Measurements from ENCODE around the gene NFYC. TPM values are rescaled to one million over a fixed set of nuclear protein-coding genes. Genes with fewer than 3 reads are reported as not detected.

Gene NFYC
- total RNA-seq, 1 donor from 2014 or later, result 51.1 TPM

GRCh38 chr1:40750451-40750908, 59.0 kb downstream of the NFYC start:
- Histone ChIP-seq H2AFZ (ENCODE audit: low read depth, low read length) (no peak overlapping the region), H3K4me1 (ENCODE audit: insufficient read depth, low read length) (no peaks in the 10 kb centered on the region), H4K20me1 (ENCODE audit: insufficient read depth, low read length) (peaks cover 23% of the 10 kb centered on the region), H3K27ac (ENCODE audit: low read depth, low read length) (no peak overlapping the region), H3K9ac (ENCODE audit: low read length) (no peak overlapping the region), H3K36me3 (ENCODE audit: insufficient read depth, low read length) (peaks cover 40% of the 10 kb centered on the region), H3K9me3 (ENCODE audit: insufficient read depth, low read depth, low read length) (no peaks in the 10 kb centered on the region), H3K27me3 (ENCODE audit: insufficient read depth, low read length) (no peaks in the 10 kb centered on the region), H3K4me2 (ENCODE audit: low read length) (no peak overlapping the region), H3K79me2 (ENCODE audit: insufficient read depth, low read length) (peaks cover 2% of the 10 kb centered on the region), H3K4me3 (ENCODE audit: insufficient read depth, low read depth, low read length) (no peak overlapping the region)
- Mint-ChIP-seq H3K27ac (ENCODE audit: unreplicated experiment) (peak overlapping the region; percentile 44), H3K36me3 (ENCODE audit: low read depth, unreplicated experiment) (peaks cover 30% of the 10 kb centered on the region), H3K4me1 (ENCODE audit: low read depth, unreplicated experiment) (peaks cover 19% of the 10 kb centered on the region), H3K4me3 (ENCODE audit: unreplicated experiment) (no peak overlapping the region), H3K27me3 (ENCODE audit: low read depth, unreplicated experiment) (no peaks in the 10 kb centered on the region), H3K9me3 (ENCODE audit: unreplicated experiment) (no peaks in the 10 kb centered on the region)
- no peak for TF ChIP-seq EZH2 (IDR thresholded peaks at IDR 0.05; ENCODE audit: insufficient read depth, low read length)
- no peak for TF ChIP-seq CTCF (IDR thresholded peaks at IDR 0.05; ENCODE audit: insufficient read depth, low read depth, low read length)
- no peak for FAIRE-seq
- DNase-seq (ENCODE audit: low read depth), result no peak

- no peak overlapping the region for H3K9ac ChIP-seq (ENCODE audit: low read length)
- no peak overlapping the region for H2AFZ ChIP-seq (ENCODE audit: low read depth, low read length)
- H3K27me3 ChIP-seq (ENCODE audit: insufficient read depth, low read length), result no peaks in the 10 kb centered on the region
- H3K4me3 ChIP-seq (ENCODE audit: insufficient read depth, low read depth, low read length), result no peak overlapping the region
- Mint-ChIP-seq H3K36me3 (ENCODE audit: low read depth, unreplicated experiment) (peaks cover 29% of the 10 kb centered on the region), H3K27me3 (ENCODE audit: low read depth, unreplicated experiment) (no peaks in the 10 kb centered on the region), H3K27ac (ENCODE audit: unreplicated experiment) (no peak overlapping the region), H3K9me3 (ENCODE audit: unreplicated experiment) (no peaks in the 10 kb centered on the region), H3K4me1 (ENCODE audit: low read depth, unreplicated experiment) (peaks cover 9% of the 10 kb centered on the region), H3K4me3 (ENCODE audit: unreplicated experiment) (no peak overlapping the region)
- no peak overlapping the region for H3K27ac ChIP-seq (ENCODE audit: low read depth, low read length)
- DNase-seq (ENCODE audit: low read depth) (no peak), FAIRE-seq (no peak)
- H3K9me3 ChIP-seq (ENCODE audit: insufficient read depth, low read depth, low read length), result no peaks in the 10 kb centered on the region
- H3K4me1 ChIP-seq (ENCODE audit: insufficient read depth, low read length), result no peaks in the 10 kb centered on the region
- H3K4me2 ChIP-seq (ENCODE audit: low read length), result no peak overlapping the region
- H3K79me2 ChIP-seq (ENCODE audit: insufficient read depth, low read length), result no peaks in the 10 kb centered on the region
- H4K20me1 ChIP-seq (ENCODE audit: insufficient read depth, low read length), result peaks cover 16% of the 10 kb centered on the region
- TF ChIP-seq CTCF (IDR thresholded peaks at IDR 0.05; ENCODE audit: insufficient read depth, low read depth, low read length), result no peak
- no peak for TF ChIP-seq EZH2 (IDR thresholded peaks at IDR 0.05; ENCODE audit: insufficient read depth, low read length)
- peaks cover 42% of the 10 kb centered on the region for H3K36me3 ChIP-seq (ENCODE audit: insufficient read depth, low read length)
These were observed 60.3 kb downstream of the NFYC start for GRCh38 chr1:40751802-40752201.

- no peaks in the 10 kb centered on the region for H3K4me1 ChIP-seq (ENCODE audit: insufficient read depth, low read length)
- TF ChIP-seq CTCF (IDR thresholded peaks at IDR 0.05; ENCODE audit: insufficient read depth, low read depth, low read length), result no peak
- no peak for TF ChIP-seq EZH2 (IDR thresholded peaks at IDR 0.05; ENCODE audit: insufficient read depth, low read length)
- Mint-ChIP-seq H3K4me1 (ENCODE audit: low read depth, unreplicated experiment) (peaks cover 7% of the 10 kb centered on the region), H3K4me3 (ENCODE audit: unreplicated experiment) (no peak overlapping the region), H3K36me3 (ENCODE audit: low read depth, unreplicated experiment) (peaks cover 21% of the 10 kb centered on the region), H3K27ac (ENCODE audit: unreplicated experiment) (no peak overlapping the region), H3K27me3 (ENCODE audit: low read depth, unreplicated experiment) (no peaks in the 10 kb centered on the region), H3K9me3 (ENCODE audit: unreplicated experiment) (no peaks in the 10 kb centered on the region)
- no peaks in the 10 kb centered on the region for H3K79me2 ChIP-seq (ENCODE audit: insufficient read depth, low read length)
- H3K4me3 ChIP-seq (ENCODE audit: insufficient read depth, low read depth, low read length), result no peak overlapping the region
- peaks cover 52% of the 10 kb centered on the region for H3K36me3 ChIP-seq (ENCODE audit: insufficient read depth, low read length)
- H3K4me2 ChIP-seq (ENCODE audit: low read length), result no peak overlapping the region
- H2AFZ ChIP-seq (ENCODE audit: low read depth, low read length), result no peak overlapping the region
- H3K9me3 ChIP-seq (ENCODE audit: insufficient read depth, low read depth, low read length), result no peaks in the 10 kb centered on the region
- H3K27ac ChIP-seq (ENCODE audit: low read depth, low read length), result no peak overlapping the region
- no peak overlapping the region for H3K9ac ChIP-seq (ENCODE audit: low read length)
- peaks cover 18% of the 10 kb centered on the region for H4K20me1 ChIP-seq (ENCODE audit: insufficient read depth, low read length)
- FAIRE-seq (no peak), DNase-seq (ENCODE audit: low read depth) (no peak)
- H3K27me3 ChIP-seq (ENCODE audit: insufficient read depth, low read length), result no peaks in the 10 kb centered on the region
These were observed 61.8 kb downstream of the NFYC start for GRCh38 chr1:40753142-40753882.

Data from astrocyte (in vitro differentiated cells and primary cell).